HEK293T (cell line): ENCODE measurements around the gene MAN1C1.

Experiments used
- BHLHE40 ChIP-seq: fragments of 450-650 bp; IDR thresholded peaks from 2 replicates; pipeline ENCODE4 v1.6.1; 2016; ENCODE audit warnings: mild to moderate bottlenecking, moderate library complexity, borderline replicate concordance
- FOXA1 ChIP-seq: fragments of 450-650 bp; IDR thresholded peaks from 2 replicates; pipeline ENCODE4 v1.6.1; 2016; ENCODE audit warnings: mild to moderate bottlenecking
- FOXK2 ChIP-seq: fragments of 450-650 bp; IDR thresholded peaks from 2 replicates; pipeline ENCODE4 v1.6.1; 2016; ENCODE audit warnings: mild to moderate bottlenecking
- FOXM1 ChIP-seq: fragments of 450-650 bp; IDR thresholded peaks from 2 replicates; pipeline ENCODE4 v1.6.1; 2017; ENCODE audit warnings: mild to moderate bottlenecking, borderline replicate concordance
- HDGF ChIP-seq: fragments of 450-650 bp; IDR thresholded peaks from 2 replicates; pipeline ENCODE4 v1.6.1; 2017; ENCODE audit warnings: antibody characterized with exemption, borderline replicate concordance
- NFRKB ChIP-seq: fragments of 450-650 bp; IDR thresholded peaks from 2 replicates; pipeline ENCODE4 v1.6.1; 2016; ENCODE audit warnings: mild to moderate bottlenecking, moderate library complexity
- PKNOX1 ChIP-seq: fragments of 450-650 bp; IDR thresholded peaks from 2 replicates; pipeline ENCODE4 v1.6.1; 2016
- SP1 ChIP-seq: fragments of 450-650 bp; IDR thresholded peaks from 2 replicates; pipeline ENCODE4 v1.6.1; 2017
- SUZ12 ChIP-seq: fragments of 450-650 bp; IDR thresholded peaks from 2 replicates; pipeline ENCODE4 v1.6.1; 2016; ENCODE audit warnings: mild to moderate bottlenecking
- TARDBP ChIP-seq: fragments of 450-650 bp; IDR thresholded peaks from 2 replicates; pipeline ENCODE4 v1.6.1; 2016

- no peak for TF ChIP-seq SP1
- TF ChIP-seq NFRKB: no peak
- TF ChIP-seq BHLHE40: no peak
- no peak for TF ChIP-seq TARDBP
- TF ChIP-seq FOXK2: no peak
- TF ChIP-seq FOXM1: no peak
- TF ChIP-seq PKNOX1: no peak
- no peak for TF ChIP-seq FOXA1
- TF ChIP-seq SUZ12: no peak
- no peak for TF ChIP-seq HDGF
Measured at GRCh38 chr1:25813071-25813733, 196.6 kb downstream of the MAN1C1 start.
